Measurements from ENCODE around the gene PRKG1.

Gene PRKG1

GRCh38 chr10:52106899-52107298 lies 1032.6 kb downstream of the PRKG1 start:
- Mint-ChIP-seq H3K9me3 (no peaks in the 10 kb centered on the region), H3K4me3 (no peak overlapping the region), H3K27me3 (no peaks in the 10 kb centered on the region), H3K27ac (no peak overlapping the region), H3K4me1 (no peaks in the 10 kb centered on the region)
- DNase-seq (no peak), ATAC-seq (no peak)

GRCh38 chr10:52108236-52108635 lies 1033.9 kb downstream of the PRKG1 start:
- Mint-ChIP-seq H3K27me3 (no peaks in the 10 kb centered on the region), H3K4me3 (no peak overlapping the region), H3K27ac (no peak overlapping the region), H3K9me3 (no peaks in the 10 kb centered on the region), H3K4me1 (no peaks in the 10 kb centered on the region)
- ATAC-seq (no peak), DNase-seq (no peak)

- no peak for ATAC-seq
- no peaks in the 10 kb centered on the region for H3K27me3 Mint-ChIP-seq
- H3K4me1 Mint-ChIP-seq, result no peaks in the 10 kb centered on the region
- no peak overlapping the region for H3K27ac Mint-ChIP-seq
- H3K4me3 Mint-ChIP-seq, result no peak overlapping the region
- H3K9me3 Mint-ChIP-seq, result no peaks in the 10 kb centered on the region
- no peak for DNase-seq
Measured at GRCh38 chr10:52110576-52110975, 1036.3 kb downstream of the PRKG1 start.

GRCh38 chr10:52111101-52111891 lies 1037.0 kb downstream of the PRKG1 start:
- H3K4me1 Mint-ChIP-seq, result no peaks in the 10 kb centered on the region
- no peaks in the 10 kb centered on the region for H3K27me3 Mint-ChIP-seq
- DNase-seq (no peak), ATAC-seq (no peak)
- no peak overlapping the region for H3K4me3 Mint-ChIP-seq
- no peak overlapping the region for H3K27ac Mint-ChIP-seq
- no peaks in the 10 kb centered on the region for H3K9me3 Mint-ChIP-seq

DNA sequence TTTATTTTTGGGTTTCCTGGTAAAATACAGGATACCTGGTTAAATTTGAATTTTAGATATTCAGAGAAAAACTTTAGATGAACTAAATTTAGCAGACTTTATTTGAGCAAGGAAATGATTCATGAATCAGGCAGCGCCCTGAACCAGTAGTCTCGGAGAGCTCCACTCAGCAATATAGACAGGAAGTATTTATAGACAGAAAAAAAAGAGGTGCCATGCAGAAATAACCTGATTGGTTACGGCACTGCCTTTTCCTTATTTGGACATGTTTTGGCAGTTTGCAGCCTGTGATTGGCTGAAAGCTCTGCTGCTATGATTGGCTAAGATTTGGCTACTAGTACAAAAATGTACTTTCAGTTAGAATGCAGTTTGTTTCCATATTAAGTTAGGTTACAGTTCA lies 1041.5 kb downstream of the PRKG1 start:
- Mint-ChIP-seq H3K4me3 (no peak overlapping the region), H3K27me3 (no peaks in the 10 kb centered on the region), H3K4me1 (no peaks in the 10 kb centered on the region)

DNA sequence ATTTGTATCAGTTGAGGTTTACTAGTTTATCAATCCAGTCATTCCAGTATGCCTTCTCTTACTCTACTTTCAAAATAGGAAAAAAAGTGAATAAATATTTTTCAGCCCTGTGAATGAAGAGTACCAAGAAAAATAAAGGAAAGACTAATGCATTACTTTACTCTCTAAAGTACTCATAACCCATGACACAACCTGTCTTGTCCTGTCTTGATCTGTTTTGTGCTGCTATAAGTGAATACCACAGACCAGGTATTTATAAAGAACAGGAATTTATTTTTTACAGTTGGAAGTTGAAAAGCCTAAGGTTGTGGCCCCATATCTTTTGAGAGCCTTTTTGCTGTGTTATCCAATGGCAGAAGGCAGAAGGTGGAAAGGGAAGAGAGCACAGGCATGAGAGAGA lies 1045.2 kb downstream of the PRKG1 start:
- ATAC-seq, result no peak
- Mint-ChIP-seq H3K4me3 (no peak overlapping the region), H3K27ac (no peak overlapping the region), H3K4me1 (no peaks in the 10 kb centered on the region), H3K27me3 (no peaks in the 10 kb centered on the region), H3K9me3 (peaks cover 0 to 6% of the 10 kb centered on the region in 2 donors)
- no peak for DNase-seq

More for the DNA sequence above, 1041.5 kb downstream of the PRKG1 start:
- DNase-seq (no peak), ATAC-seq (no peak)
- H3K27ac Mint-ChIP-seq, result no peak overlapping the region
- H3K9me3 Mint-ChIP-seq, result no peaks in the 10 kb centered on the region

GRCh38 chr10:52121688-52122087 lies 1047.4 kb downstream of the PRKG1 start:
- ATAC-seq (no peak), DNase-seq (no peak)
- Mint-ChIP-seq H3K27ac (no peak overlapping the region), H3K27me3 (no peaks in the 10 kb centered on the region), H3K4me1 (no peaks in the 10 kb centered on the region), H3K9me3 (peaks cover 0 to 6% of the 10 kb centered on the region in 2 donors), H3K4me3 (no peak overlapping the region)

- Mint-ChIP-seq H3K9me3 (peaks cover 0 to 6% of the 10 kb centered on the region in 2 donors), H3K4me3 (no peak overlapping the region), H3K27me3 (no peaks in the 10 kb centered on the region), H3K4me1 (no peaks in the 10 kb centered on the region), H3K27ac (no peak overlapping the region)
- no peak for DNase-seq
- ATAC-seq, result no peak
Measured at GRCh38 chr10:52128056-52128683, 1053.9 kb downstream of the PRKG1 start.

- Mint-ChIP-seq H3K4me3 (no peak overlapping the region), H3K4me1 (no peaks in the 10 kb centered on the region), H3K9me3 (no peaks in the 10 kb centered on the region), H3K27me3 (no peaks in the 10 kb centered on the region), H3K27ac (no peak overlapping the region)
- DNase-seq (no peak), ATAC-seq (no peak)
Measured at GRCh38 chr10:52129410-52130178, 1055.3 kb downstream of the PRKG1 start.

- no peak for ATAC-seq
- Mint-ChIP-seq H3K4me3 (no peak overlapping the region), H3K27ac (no peak overlapping the region), H3K4me1 (no peaks in the 10 kb centered on the region), H3K9me3 (no peaks in the 10 kb centered on the region), H3K27me3 (no peaks in the 10 kb centered on the region)
- DNase-seq, result no peak
Measured at GRCh38 chr10:52135101-52135500, 1060.8 kb downstream of the PRKG1 start.

GRCh38 chr10:52136921-52137320 lies 1062.6 kb downstream of the PRKG1 start:
- ATAC-seq (no peak), DNase-seq (no peak)
- Mint-ChIP-seq H3K9me3 (no peaks in the 10 kb centered on the region), H3K4me1 (no peaks in the 10 kb centered on the region), H3K27ac (no peak overlapping the region), H3K27me3 (no peaks in the 10 kb centered on the region), H3K4me3 (no peak overlapping the region)

DNA sequence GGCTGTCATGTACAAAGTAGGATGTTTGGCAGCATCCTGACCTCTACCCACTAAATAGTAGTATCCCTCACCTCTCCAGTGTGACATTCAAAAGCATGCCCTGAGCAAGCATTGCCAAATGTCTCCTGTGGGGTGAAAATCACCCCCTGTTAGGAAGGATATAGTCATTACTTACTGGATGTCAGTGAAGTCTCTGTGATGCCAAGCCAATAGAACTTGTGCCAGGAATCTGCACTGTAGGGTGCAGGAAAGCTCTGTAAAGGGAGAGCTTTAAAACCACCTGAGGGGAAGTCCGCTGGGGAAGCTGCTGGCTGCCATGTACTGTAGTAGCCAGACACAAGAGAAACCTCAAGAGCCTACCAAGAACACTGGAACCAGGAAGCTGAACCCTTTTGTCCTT lies 1069.1 kb downstream of the PRKG1 start:
- DNase-seq (no peak), ATAC-seq (no peak)
- H3K4me1 Mint-ChIP-seq, result no peaks in the 10 kb centered on the region
- H3K27ac Mint-ChIP-seq, result peak overlapping the region in 1 of 2 donors; percentile 52
- peaks cover 0 to 1% of the 10 kb centered on the region in 2 donors for H3K9me3 Mint-ChIP-seq
- H3K4me3 Mint-ChIP-seq, result no peak overlapping the region
- H3K27me3 Mint-ChIP-seq, result no peaks in the 10 kb centered on the region

DNA sequence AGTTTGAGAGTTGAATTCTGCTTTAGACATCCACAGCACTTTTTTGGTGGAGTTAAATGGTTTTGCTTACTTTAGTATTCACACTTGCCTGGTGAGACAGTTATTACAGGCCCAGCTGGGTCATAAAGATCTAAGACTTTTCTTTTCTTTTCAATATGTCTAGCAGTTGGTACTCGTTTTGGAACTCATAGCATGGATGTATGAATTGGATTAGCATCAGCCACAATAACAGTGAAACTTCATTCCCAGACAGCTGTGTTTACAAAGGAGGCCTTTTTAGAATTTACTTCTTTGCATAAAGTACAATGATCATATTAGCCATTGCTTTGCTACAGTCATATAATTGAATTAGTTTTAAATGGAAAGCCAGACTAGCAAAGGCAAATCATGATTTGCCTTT lies 1071.3 kb downstream of the PRKG1 start:
- H3K27ac Mint-ChIP-seq, result no peak overlapping the region
- peaks cover 0 to 6% of the 10 kb centered on the region in 2 donors for H3K9me3 Mint-ChIP-seq
- no peaks in the 10 kb centered on the region for H3K4me1 Mint-ChIP-seq
- H3K4me3 Mint-ChIP-seq, result no peak overlapping the region
- DNase-seq (no peak), ATAC-seq (no peak)
- no peaks in the 10 kb centered on the region for H3K27me3 Mint-ChIP-seq

GRCh38 chr10:52146766-52147165 lies 1072.5 kb downstream of the PRKG1 start:
- no peak for DNase-seq
- no peaks in the 10 kb centered on the region for H3K4me1 Mint-ChIP-seq
- no peak overlapping the region for H3K4me3 Mint-ChIP-seq
- H3K9me3 Mint-ChIP-seq, result peaks cover 0 to 6% of the 10 kb centered on the region in 2 donors
- no peaks in the 10 kb centered on the region for H3K27me3 Mint-ChIP-seq
- H3K27ac Mint-ChIP-seq, result no peak overlapping the region
- ATAC-seq, result no peak

GRCh38 chr10:52170776-52171175 lies 1096.5 kb downstream of the PRKG1 start:
- ATAC-seq (no peak), DNase-seq (no peak)
- no peak overlapping the region for H3K4me3 Mint-ChIP-seq
- no peaks in the 10 kb centered on the region for H3K4me1 Mint-ChIP-seq
- no peaks in the 10 kb centered on the region for H3K27me3 Mint-ChIP-seq
- H3K9me3 Mint-ChIP-seq, result no peaks in the 10 kb centered on the region
- H3K27ac Mint-ChIP-seq, result no peak overlapping the region

DNA sequence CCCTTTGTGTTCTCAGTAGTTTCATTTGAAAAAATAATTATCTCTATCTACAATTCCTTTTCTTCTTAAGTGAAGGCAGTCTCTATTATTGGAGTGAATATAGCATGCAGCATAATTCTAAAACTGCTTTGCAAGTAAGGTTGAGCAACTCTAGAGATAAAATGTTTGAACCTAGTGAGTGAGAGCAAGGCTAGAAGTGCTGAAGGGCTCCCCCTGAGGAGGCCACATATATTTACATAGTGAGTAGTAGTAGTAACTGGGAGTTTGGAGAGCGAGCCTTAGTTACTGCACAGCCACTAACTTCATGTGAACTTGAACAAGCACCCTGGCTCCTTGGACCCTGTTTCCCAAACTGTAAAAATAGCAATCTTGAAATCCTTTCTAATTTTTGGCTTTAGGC lies 1098.3 kb downstream of the PRKG1 start:
- no peaks in the 10 kb centered on the region for H3K4me1 Mint-ChIP-seq
- H3K27ac Mint-ChIP-seq, result no peak overlapping the region
- no peak for DNase-seq
- no peak overlapping the region for H3K4me3 Mint-ChIP-seq
- no peak for ATAC-seq
- no peaks in the 10 kb centered on the region for H3K9me3 Mint-ChIP-seq
- H3K27me3 Mint-ChIP-seq, result no peaks in the 10 kb centered on the region

Measured in stimulated activated naive CD8-positive, alpha-beta T cell treated with anti-CD3 and anti-CD28 coated beads, Interleukin-15, amount 100 ng/mL, for 72 hours (primary cell).